NT2/D1 (cell line): Measurements from ENCODE around the gene REXO4.

Experiments used
- SUZ12 ChIP-seq: IDR thresholded peaks from 2 replicates; pipeline ENCODE4 v1.6.1; 2011; ENCODE audit not compliant: insufficient read length, insufficient read depth; ENCODE audit errors: extremely low read depth
- YY1 ChIP-seq: IDR thresholded peaks from 2 replicates; pipeline ENCODE4 v1.6.1; 2011; ENCODE audit not compliant: insufficient read length, insufficient read depth
- ZNF274 ChIP-seq: IDR thresholded peaks from 2 replicates; pipeline ENCODE4 v1.6.1; 2011; ENCODE audit warnings: mild to moderate bottlenecking, low read depth, low read length

- TF ChIP-seq ZNF274 (no peak), SUZ12 (no peak), YY1 (no peak)
Measured at GRCh38 chr9:133439337-133439736, 21.5 kb upstream of the REXO4 start.
